Measurements from ENCODE around the gene RPS3.

RPS3 gene

DNA sequence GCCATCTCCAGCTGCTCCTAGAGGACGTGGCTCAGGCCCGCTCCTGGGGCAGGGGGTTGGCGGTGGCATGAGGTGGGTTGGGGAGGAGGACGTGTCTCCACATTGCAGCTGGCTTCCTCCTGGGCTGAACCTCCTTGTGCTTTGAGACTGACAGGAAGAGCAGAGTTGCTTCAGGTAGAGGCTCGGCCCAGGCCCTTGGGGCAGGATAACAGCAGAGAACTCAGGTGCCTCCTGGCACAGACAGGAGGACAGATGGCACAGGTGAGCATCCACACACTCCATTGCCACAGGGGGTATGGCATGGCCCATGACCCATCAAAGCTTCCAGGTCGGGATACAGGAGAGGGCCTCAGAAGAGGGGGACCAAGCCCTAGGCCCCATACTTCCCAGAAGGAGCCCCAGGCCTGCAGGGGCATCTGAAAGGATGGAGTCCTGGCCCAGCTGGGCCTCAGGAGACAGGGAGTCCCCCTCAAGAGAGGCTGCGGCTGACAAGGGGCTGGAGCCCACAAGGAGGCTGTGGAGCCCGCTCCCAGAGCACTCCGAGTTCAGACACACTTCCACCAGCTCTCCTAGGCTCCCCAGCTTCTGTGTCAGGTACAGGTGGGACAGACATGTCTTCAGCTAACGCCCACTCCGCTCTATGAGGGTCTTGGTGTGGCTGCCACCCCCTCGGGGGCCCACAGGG, 35.7 kb downstream of the RPS3 start:
- DNase-seq (ENCODE audit: low read depth): no peak

DNA sequence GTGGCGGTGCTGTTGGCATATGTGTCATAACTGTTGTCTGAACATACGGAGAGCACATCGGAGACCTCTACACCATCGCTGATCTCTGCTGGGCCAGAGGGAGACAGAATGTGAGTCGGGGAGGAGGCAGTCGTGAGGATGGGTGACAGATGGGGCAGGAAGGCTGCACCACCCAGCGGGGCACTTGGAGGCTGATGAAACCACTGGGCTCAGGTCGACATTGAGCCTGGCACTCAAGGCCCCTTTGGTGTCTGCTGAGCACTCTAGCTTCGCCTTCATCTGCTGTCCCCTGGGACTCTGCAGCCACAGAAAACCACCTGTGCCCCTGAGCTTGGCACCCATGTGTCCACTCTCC, 36.2 kb downstream of the RPS3 start:
- no peak for DNase-seq (ENCODE audit: low read depth)

DNA sequence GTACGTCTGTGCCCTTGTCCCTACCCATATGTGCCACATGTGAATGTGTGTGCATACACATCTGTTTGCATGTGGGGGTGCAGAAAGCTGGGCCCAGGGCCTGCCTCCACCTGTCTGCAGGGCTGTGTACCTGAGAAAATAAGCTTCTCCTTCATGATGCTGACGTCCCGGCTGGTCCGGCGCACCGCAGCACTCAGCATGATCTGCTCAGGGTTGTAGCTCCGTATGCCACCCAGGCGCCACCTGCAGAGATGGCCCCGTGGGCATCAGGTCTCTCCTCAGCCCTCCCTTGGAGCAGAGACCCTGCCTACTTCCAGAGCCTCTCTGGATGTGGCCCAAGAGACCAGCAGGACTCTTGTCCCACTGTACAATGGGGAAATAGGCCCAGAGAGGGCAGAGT, 37.5 kb downstream of the RPS3 start:
- no peak for DNase-seq (ENCODE audit: low read depth)

DNA sequence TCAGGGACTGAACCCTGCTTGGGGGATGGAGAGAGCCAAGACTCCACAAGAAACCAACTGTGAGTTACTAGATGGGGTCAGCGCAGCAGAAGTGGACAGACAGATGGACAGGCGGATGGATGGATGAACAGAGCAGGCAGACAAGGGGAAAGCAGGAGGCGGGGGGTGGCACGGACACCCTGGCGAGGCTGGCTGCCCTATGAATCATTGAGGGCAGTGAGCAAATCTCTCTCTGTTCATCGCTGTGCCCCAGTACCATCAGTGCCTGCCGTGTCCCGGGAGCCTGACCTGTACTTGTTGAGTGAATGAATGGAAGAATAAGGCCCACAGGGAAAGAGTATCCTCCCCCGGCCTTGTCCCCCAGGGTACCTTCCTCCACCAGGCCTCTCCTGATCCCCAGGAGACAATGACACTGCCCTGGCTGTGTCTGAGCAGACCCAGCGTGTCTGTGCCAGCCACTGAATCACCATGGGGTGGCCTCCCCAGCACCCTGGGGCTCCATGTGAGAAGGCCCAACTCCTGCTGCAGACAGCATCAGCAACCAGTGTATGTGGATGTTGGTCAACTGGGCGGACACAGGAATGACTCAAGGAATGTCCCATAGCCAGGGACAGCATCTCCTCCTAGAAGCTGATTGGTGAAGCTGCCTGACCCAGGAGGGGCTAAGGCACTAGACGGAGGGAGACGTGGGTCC, 38.8 kb downstream of the RPS3 start:
- DNase-seq (ENCODE audit: low read depth): no peak

DNA sequence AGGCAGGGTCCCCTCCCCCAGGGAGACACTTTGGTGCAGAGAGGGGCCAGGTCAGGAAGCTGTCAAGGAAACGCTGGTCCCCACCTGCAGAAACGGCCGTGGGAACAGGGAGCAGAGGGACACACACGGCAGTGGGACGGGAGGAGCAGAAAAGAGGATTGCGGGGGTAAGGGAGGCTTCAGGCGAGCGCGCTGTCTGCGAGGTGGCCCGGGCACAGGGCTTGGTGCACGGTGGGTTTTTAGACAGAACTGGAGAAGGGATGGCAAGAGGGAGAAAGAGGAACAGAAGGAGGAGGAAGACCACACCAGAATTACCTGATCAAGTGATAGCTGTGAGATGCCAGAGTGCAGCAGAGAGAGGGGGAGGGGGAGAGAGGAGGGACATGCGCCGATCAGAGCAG, 39.7 kb downstream of the RPS3 start:
- no peak for DNase-seq (ENCODE audit: low read depth)

DNA sequence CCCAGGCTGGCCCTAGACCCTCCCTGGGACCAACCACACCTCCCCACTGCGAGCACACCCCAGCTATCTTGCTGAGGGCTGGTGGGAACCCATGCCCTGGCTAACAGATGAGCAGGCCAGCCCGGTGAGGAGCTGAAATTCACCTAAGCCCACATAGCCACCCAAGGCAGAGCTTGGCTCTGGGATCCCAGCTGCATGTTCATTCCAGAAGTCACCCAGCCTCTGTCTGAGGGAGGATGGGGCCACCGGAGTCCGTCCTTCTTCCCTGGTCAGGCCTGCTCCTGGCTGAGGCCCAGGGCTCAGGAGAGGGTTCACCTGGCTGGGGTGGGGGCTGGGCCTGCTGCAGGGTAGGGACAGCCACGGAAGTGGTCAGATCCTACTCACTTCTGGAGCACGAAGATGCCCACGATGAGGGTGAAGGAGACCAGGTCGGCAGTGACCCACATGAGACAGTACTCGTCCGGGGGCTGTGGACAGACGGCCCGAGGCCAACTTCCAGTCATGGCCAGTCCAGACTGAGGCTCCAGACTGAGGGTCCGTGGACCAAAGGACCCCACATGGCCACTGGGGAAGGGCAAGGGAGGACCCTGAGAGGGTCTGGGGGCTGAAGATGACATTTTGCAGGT, 40.3 kb downstream of the RPS3 start:
- DNase-seq (ENCODE audit: low read depth): no peak

DNA sequence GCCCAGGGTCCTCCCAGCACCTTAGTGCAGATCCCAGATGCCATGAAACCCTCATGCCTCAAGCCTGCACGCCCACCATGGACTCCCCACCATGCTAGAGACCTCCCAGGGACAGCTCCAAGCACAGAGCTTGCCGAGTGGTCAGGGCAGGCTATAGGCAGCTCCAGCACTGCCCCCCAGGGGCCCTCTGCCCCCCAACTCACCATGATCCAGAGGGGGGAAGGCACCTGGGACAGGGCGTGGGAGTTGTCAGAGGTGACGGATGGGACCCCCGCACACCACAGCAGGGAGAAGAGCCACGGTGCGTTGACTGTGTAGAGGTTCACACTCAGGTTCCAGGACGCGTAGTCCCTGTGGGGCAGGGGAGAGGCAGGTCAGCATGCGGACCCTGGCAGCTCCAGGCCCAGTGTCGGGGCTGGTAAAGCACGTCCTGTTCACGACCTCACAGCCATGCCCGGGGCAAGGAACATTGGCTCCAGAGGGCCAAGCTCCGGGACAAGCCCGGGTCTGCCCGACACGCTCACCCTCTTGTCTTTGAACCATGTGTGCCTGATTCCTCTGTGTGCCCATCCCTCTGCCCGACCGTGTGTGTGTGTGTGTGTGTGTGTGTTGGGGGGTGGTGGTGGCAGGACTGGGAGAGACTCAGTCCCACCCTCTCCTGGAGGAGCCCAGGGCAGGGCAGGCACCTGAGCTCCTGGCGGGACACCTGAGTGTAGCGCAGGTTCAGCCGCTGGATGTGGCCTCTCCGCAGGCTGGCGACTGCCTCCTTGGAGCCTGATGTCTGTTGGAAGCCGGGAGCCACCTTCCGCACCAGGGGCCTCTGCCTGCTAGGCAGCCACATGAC, 41.9 kb downstream of the RPS3 start:
- DNase-seq (ENCODE audit: low read depth): no peak

DNA sequence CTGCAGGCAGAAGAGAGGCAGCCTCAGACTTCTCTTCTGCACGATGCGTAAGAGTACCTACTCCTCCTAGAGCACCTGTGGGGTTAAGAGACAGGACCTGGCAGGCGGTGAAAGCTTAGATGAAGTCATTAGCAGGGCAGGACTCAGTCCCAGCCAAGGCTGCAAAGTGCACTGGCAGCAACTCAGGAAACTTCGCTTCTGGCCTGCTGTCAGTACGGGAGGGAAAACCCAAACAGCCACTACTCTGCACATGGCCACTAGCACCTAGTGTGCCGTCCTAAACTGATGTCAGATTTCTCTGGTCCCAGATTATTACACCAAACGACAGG, 42.5 kb downstream of the RPS3 start:
- DNase-seq (ENCODE audit: low read depth): no peak

DNA sequence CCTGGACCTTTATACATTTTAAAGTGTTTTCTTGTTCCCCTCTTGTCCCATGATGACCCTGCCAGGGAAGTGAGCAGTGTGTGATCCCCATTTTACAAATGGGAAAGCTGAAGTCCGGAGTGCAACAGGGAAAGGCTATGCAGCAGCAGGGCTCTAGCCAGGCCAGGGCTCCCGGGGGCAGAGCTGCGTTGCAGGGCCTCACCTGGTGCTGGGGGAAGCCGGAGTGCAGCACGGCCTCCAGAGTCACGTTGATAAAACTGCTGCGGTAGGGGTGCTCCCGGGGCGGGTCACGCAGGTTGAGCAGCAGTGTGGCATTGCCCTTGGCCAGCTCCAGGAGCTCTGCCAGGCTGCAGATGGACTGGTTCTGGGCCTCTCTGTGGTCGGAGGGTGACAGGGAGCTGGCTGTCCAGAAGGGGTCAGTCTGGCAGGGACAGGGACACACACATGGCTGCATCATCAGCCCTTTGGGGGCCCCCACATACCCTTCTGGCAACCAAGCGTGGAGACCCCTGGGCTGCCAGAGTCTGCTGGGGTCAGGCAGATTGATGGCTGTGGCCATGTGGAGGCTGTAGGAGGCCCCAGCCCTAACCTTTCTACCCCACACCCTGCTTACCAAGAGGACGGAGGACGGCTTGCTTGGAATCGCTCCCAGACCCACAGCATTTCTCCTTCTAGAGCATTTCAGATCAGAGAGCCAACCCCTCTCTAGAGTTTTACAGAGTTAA, 43.0 kb downstream of the RPS3 start:
- DNase-seq (ENCODE audit: low read depth): no peak

DNA sequence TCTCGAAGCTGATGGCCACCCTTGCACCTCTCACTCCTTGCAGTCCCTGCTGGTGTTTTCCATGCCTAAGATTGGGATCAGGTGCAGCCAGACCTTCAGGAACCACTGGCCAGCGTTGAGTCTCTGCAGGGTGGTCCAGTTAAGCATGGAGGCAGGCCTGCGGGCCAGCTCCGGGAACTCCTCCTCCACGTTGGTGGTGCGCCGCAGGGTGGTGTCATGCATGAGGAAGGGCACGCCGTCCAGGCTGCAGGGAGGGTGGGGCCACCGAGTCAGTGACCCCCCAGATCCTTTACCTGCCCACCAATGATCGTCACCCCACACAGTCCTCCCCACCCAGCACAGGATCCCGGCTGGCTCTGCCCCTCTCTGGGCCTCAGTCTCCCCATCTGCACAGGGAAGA, 43.7 kb downstream of the RPS3 start:
- no peak for DNase-seq (ENCODE audit: low read depth)

DNA sequence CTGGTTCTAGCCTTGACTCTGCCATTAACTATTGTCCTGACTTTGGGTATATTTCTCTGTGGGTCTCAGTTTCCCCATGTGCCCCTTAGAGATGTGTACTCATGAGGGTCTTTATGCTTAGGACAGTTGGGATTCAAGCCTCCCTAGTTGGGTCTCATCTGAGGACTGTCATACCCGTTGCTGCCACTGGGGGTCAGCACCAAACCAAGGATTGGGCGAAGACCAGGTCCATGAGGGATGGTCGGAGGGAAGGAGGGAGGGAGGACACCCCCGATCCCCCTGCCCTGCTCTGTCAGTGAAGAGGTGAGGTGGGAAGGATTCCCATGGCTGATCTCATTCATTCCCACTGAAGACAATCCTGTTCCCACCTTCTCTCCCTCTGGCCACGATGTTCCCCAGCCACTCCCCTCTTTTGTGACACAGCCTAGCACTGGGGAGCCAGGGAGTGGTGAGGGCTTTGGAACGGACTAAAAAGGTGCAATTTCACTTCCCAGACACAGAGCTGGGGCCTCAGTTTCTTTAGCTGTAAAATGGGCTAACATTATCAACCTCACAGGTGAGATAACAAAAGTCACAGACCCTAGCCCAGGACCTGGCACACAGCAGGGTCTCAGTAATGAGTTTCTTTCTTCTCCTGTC, 46.1 kb downstream of the RPS3 start:
- peak; percentile 64 for DNase-seq (ENCODE audit: low read depth)

DNA sequence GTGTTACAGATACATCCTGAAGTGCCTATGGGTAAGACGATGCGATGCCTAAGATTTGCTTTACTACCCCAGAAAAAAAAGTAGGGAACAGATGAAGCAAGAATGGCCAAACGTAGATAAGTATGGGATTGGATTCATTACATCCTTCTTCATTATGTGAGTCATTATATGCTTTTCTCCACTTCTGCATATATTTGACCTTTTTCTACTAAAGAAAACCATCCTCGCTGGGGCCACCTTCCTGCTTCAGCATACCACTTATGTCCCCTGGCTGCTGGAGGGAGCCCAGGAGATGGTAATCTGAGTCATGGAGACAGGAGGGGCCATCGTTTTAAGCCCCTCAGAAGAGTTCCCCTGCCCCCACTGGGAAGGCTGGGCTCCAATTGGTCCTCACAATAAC, 48.1 kb downstream of the RPS3 start:
- no peak for DNase-seq (ENCODE audit: low read depth)

DNA sequence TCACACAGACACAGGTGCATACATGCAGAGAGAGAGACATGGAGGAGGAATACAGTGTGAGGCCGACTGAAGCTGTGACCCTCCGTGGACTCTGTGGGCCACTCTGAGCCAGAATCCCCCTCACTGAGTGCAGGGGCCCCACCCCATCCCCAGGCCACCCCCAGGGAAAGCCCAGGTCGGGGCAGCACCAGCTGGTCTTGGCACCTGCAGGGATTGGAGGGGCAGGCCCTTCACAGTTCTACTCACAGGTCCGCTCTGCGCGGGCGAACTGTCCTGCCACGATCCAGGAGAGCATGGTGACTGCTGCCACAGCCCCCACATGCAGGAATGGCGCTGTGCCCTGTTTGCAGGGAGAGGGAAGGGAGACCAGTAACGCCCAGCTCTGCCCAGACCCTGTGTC, 50.0 kb downstream of the RPS3 start:
- no peak for DNase-seq (ENCODE audit: low read depth)

DNA sequence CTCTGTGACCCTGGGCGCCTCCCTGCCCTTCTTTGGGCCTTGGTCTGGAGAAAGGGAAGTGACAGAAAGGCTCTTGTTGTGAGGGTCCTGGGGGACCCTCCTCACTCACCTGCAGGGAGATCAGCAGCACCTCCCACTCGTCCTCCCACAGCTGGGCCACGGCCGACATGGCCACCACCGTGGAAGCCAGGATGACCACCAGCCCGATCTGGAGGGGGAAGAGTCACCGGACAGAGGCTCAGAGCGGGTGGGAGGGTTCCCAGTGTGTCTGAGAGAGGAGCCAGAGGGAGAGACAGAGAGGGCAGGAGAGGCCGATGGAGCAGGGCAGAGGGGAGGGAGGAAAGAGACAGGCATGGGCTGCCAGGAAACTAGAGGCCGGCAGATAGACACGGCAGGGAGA, 50.5 kb downstream of the RPS3 start:
- no peak for DNase-seq (ENCODE audit: low read depth)

DNA sequence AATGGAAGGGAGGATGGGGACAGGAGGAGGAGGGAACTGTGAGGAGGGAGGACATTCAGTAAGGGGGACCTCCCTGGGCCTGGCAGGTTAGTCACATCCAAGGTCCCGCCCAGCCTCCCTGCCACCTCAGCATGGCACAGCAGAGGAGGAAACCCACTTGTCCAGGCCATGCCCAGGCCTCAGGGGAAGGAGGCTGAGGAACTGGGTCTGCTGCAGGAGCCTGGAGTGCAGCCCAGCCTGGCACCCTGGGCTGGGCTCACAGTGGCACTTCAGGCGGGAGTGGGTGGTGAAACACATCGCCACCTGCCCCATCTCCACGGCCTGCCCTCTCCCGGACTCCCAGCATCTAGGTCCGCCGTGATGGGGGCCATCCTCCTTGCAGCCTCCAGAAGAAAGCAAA, 50.9 kb downstream of the RPS3 start:
- DNase-seq (ENCODE audit: low read depth): no peak

DNA sequence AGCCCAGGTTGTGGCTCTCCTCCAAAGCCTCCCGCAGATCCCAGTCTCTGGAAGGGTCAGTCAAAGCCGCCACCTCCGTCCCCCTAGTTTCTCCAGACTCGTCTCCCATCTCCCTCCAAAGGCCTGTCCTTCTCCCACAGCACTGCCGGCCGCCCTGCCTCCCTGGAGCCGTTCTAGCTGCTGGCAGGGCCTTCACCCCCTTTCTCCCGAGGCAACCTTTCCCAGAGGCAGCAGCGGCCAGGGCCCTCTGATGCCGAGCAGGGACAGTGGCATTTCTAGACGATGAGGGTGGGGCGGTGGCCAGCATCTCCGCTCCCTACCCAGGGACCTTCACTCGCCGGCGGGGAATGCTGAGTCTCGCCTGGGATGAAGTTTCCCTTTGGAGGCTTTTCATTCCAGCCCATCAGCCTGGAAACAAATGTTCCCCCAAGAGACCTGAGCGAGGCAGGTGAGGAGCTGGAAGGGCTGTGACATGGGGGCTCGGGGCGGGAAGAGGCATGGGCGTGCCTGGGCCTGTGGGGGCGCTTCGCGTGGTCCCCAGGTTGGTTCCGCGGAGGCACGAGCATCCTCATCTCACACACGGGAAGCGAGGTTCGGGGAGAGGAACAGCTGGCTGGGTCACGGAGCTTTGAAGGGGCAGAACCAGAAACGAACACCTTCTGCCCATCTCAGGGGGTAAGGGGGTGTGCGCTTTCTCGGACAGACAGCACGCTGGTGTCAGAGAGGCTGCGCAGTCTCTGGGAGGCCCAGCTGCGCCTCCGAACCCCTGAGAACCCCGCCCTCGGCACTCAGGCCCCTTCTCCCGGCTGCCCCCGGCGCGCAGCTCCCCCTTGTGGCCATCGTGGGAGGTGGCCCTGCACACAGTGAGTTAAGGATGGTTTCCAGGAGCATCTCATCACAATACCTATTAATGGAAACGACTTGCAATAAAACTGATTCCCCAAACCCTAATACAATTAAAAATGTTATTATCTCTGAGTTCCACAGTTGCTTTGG, 51.8 kb downstream of the RPS3 start:
- peak; percentile 30 for DNase-seq (ENCODE audit: low read depth)

DNA sequence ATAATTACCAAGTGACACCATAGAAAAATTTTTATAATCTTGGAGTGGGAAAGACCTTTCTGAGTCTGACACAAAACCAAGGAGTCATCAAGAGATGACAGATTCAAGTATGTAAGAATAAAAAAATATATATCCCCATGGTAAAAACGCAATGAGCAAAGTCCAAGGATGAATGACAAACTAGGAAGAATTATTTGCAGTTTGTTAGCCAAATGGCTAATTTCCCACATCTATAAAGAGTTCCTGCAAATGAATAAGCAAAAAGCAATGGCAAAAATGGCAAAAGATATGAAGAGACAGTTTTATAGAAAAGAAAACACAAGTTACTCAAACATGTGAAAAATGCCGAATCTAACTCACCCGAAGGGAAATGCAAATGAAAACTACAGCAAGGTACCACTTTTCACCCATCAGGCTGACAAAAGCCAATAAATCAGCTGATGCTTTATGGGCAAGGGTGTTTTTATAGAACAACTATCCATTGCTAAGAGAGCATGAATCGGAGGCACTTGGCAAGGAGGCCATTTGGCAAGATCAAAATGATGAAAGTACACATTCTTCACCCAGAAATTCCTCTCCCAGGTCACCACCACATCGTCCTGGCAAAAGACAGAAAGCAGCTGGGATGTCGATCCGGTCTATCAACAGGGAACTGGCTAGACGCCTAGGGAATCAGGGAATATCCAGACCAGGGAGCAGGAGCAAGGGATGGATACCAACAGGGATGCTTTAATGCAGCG, 54.8 kb downstream of the RPS3 start:
- DNase-seq (ENCODE audit: low read depth): no peak

DNA sequence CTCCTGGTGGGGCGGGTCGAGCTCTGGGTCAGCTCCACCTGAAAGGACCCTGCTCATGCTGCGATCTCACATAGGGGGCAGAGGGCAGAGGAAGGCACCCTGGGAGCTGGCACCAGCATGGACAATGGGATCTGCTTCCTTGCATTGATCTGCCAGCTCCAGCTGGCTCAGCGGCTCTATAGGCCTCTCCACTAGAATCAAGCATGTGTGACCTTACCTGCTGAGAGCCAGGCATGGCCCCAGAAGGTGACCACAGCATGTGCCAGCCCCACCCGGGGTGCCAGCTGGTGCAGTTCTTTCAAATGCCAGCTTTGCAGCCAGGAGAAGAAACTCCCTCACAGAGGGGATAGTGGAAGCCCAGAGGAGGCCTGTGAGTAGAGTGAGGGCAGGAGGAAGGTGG, 55.7 kb downstream of the RPS3 start:
- DNase-seq (ENCODE audit: low read depth): no peak

All from stimulated activated CD8-positive, alpha-beta memory T cell treated with anti-CD3 and anti-CD28 coated beads, Interleukin-4, amount 100 ng/mL, for 24 hours (primary cell).